Panc1 (cell line): ENCODE data around the gene DDX49. TPM values are rescaled to one million over a fixed set of nuclear protein-coding genes. Genes with fewer than 3 reads are reported as not detected.

Experiments
- ATAC-seq: fragments of 200-7000 bp; cut with Tn5 transposase; 2 replicates; pipeline ENCODE4 v1.9.1; 2020; ENCODE audit warnings: mild to moderate bottlenecking, moderate library complexity
- BruUV-seq: library from RNA; stranded (reverse); fragments of 400-500 nt; replicated peaks from 2 replicates; lab custom pipeline; 2021; lab: Mats Ljungman, UMichigan
- CTCF ChIA-PET: fragments of 300-600 bp; sonication (Branson Sonifier 250); formaldehyde crosslinking; loops from one replicate; lab custom pipeline; 2022; ENCODE audit warnings: antibody characterized with exemption; lab: Charles Lee
- POLR2A ChIA-PET: fragments of 300-600 bp; sonication (Branson Sonifier 250); formaldehyde crosslinking; loops from one replicate; lab custom pipeline; 2022; ENCODE audit warnings: antibody characterized with exemption; lab: Charles Lee
- DNase-seq: peaks from one replicate; pipeline ENCODE4 v3.0.0-alpha.2; 2010; ENCODE audit warnings: low read depth, low spot score
- H3K27ac ChIP-seq: 2 replicates; pipeline ENCODE4 v1.5.1; 2011; ENCODE audit warnings: mild to moderate bottlenecking, low read length, inconsistent platforms
- H3K27me3 ChIP-seq: fragments of 200-500 bp; sonication (Bioruptor generic); 2 replicates; pipeline ENCODE4 v1.6.0; 2014; ENCODE audit warnings: low read length, inconsistent platforms; ENCODE audit not compliant: control insufficient read depth, insufficient read depth
- H3K36me3 ChIP-seq: fragments of 200-500 bp; sonication (Bioruptor generic); 2 replicates; pipeline ENCODE4 v1.5.1; 2014; ENCODE audit warnings: inconsistent platforms, mild to moderate bottlenecking, low read length, moderate library complexity; ENCODE audit not compliant: control insufficient read depth, insufficient read depth
- H3K4me1 ChIP-seq: 2 replicates; pipeline ENCODE4 v1.5.1; 2011; ENCODE audit warnings: inconsistent platforms, mild to moderate bottlenecking, low read length, moderate library complexity; ENCODE audit not compliant: control insufficient read depth, insufficient read depth
- H3K4me3 ChIP-seq, 2 experiments: 2 replicates each; pipeline ENCODE4 v1.5.1; 2011 to 2012; ENCODE audit warnings: low read depth in 2 of 2, low read length in 2 of 2, mild to moderate bottlenecking in 2 of 2, inconsistent platforms in 1 of 2, moderate library complexity in 1 of 2
- H3K9me3 ChIP-seq: fragments of 200-500 bp; sonication (Bioruptor generic); 2 replicates; pipeline ENCODE4 v1.5.1; 2014; ENCODE audit warnings: low read depth, mild to moderate bottlenecking, inconsistent platforms, low read length, moderate library complexity; ENCODE audit not compliant: control insufficient read depth, insufficient read depth
- CTCF ChIP-seq: fragments of 450-650 bp; IDR thresholded peaks from 2 replicates; pipeline ENCODE4 v1.5.1; 2017; ENCODE audit warnings: mild to moderate bottlenecking
- POLR2AphosphoS5 ChIP-seq: IDR thresholded peaks from 2 replicates; pipeline ENCODE4 v1.6.1; 2012; ENCODE audit warnings: mild to moderate bottlenecking, low read depth, low read length, moderate library complexity
- REST ChIP-seq, 2 experiments: IDR thresholded peaks; 2 replicates each; pipeline ENCODE4 v1.6.1; 2011 to 2012; ENCODE audit warnings: low read depth in 2 of 2, control low read depth in 1 of 2, low read length in 1 of 2, mild to moderate bottlenecking in 1 of 2, moderate library complexity in 1 of 2; ENCODE audit not compliant: insufficient read depth in 1 of 2
- SIN3A ChIP-seq: IDR thresholded peaks from 2 replicates; pipeline ENCODE4 v1.6.1; 2012; ENCODE audit warnings: low read depth, mild to moderate bottlenecking, low read length, moderate library complexity, borderline replicate concordance; ENCODE audit not compliant: insufficient read depth
- TCF7L2 ChIP-seq: IDR thresholded peaks from 2 replicates; pipeline ENCODE4 v1.6.1; 2011; ENCODE audit warnings: mild to moderate bottlenecking, low read depth, low read length, inconsistent platforms
- in situ Hi-C: cut with HindIII; loops from 2 replicates; pipeline ENCODE4 v1.10.0; 2016; ENCODE audit warnings: low sequenced_read_pairs, low pct_unique_long_range_greater_than_20kb
- intact Hi-C: fragments of 100-400 bp; cut with micrococcal nuclease; formaldehyde crosslinking; loops from one replicate; pipeline ENCODE4 v1.10.0; 2022; ENCODE audit not compliant: unreplicated experiment
- total RNA-seq: library from RNA; stranded (reverse); gene quantifications from one replicate; pipeline ENCODE4 v1.2.1, GENCODE V29; 2021; ENCODE audit not compliant: unreplicated experiment

DDX49 gene
- total RNA-seq, 1 experiment from 2014 or later, result 41.5 TPM

GRCh38 chr19:18870531-18871172, 48.9 kb upstream of the DDX49 start:
- ChIA-PET CTCF (no interaction called here), POLR2A (no interaction called here)
- Histone ChIP-seq H3K9me3 (no peaks in the 10 kb centered on the region), H3K27me3 (no peaks in the 10 kb centered on the region), H3K27ac (no peak overlapping the region), H3K36me3 (no peaks in the 10 kb centered on the region), H3K4me3 (no peak overlapping the region), H3K4me1 (no peaks in the 10 kb centered on the region)
- BruUV-seq, result no TSS peak
- TF ChIP-seq CTCF (no peak), POLR2AphosphoS5 (no peak), SIN3A (no peak), TCF7L2 (no peak), REST (IDR thresholded peaks at IDR 0.05; ENCODE audit: insufficient read depth in 1 of 2, low read depth in 2 of 2, low read length in 1 of 2) (no peak)
- intact Hi-C loops, result no loop called here
- DNase-seq (no peak), ATAC-seq (no peak)
- in situ Hi-C loops, result no loop called here

GRCh38 chr19:18871543-18871942, 48.0 kb upstream of the DDX49 start:
- Histone ChIP-seq H3K27me3 (no peaks in the 10 kb centered on the region), H3K36me3 (no peaks in the 10 kb centered on the region), H3K4me3 (no peak overlapping the region), H3K4me1 (no peaks in the 10 kb centered on the region), H3K9me3 (no peaks in the 10 kb centered on the region), H3K27ac (no peak overlapping the region)
- TF ChIP-seq REST (IDR thresholded peaks at IDR 0.05; ENCODE audit: insufficient read depth in 1 of 2, low read depth in 2 of 2, low read length in 1 of 2) (no peak), SIN3A (no peak)
- ATAC-seq, result no peak
- CTCF ChIA-PET, result no interaction called here
- BruUV-seq, result no TSS peak
- POLR2A ChIA-PET, result no interaction called here
- intact Hi-C loops (no loop called here), in situ Hi-C loops (no loop called here)
- DNase-seq, result no peak
